ENCODE measurements around the gene DEPDC1B.
"Not testable (repeated sequence)": the region's sequence is repeated elsewhere in the genome, so short reads cannot be mapped to it uniquely, and the experiment has no call there.

DEPDC1B gene

DNA sequence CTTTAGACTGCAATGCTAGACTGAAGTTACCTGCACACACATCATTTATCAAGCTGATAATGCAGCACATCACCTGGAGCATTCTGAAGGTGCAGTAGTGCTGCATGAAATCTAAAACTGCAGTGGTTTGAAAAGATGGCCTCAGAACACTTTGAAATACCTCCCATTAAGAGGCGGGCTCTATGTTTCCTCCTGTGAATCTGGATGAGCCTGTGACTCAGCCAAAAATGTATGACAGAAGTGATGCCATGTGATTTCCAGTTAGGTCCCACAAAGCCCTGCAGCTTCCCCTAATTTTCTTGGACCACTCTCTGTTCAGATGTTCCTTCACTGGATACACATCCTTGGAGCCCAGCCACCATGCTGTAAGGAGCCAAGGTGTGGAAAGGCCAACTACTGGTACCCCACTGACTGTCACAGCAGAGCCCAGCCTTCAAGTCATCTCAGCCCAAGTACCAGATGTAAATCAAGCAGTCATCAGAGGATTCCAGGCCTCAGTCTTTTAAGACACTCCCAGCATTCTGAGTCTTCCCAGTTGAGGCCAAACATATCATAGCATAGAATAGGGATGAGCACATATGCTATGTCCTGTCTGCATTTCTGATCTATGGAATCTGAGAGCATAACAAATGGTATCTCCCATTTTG is 27.2 kb upstream of the DEPDC1B start:
- no peak for DNase-seq (ENCODE audit: low spot score)
- TF ChIP-seq, protein P1, sequence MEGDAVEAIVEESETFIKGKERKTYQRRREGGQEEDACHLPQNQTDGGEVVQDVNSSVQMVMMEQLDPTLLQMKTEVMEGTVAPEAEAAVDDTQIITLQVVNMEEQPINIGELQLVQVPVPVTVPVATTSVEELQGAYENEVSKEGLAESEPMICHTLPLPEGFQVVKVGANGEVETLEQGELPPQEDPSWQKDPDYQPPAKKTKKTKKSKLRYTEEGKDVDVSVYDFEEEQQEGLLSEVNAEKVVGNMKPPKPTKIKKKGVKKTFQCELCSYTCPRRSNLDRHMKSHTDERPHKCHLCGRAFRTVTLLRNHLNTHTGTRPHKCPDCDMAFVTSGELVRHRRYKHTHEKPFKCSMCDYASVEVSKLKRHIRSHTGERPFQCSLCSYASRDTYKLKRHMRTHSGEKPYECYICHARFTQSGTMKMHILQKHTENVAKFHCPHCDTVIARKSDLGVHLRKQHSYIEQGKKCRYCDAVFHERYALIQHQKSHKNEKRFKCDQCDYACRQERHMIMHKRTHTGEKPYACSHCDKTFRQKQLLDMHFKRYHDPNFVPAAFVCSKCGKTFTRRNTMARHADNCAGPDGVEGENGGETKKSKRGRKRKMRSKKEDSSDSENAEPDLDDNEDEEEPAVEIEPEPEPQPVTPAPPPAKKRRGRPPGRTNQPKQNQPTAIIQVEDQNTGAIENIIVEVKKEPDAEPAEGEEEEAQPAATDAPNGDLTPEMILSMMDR (IDR thresholded peaks at IDR 0.05; ENCODE audit: extremely low read depth, missing control alignments) = no peak

DNA sequence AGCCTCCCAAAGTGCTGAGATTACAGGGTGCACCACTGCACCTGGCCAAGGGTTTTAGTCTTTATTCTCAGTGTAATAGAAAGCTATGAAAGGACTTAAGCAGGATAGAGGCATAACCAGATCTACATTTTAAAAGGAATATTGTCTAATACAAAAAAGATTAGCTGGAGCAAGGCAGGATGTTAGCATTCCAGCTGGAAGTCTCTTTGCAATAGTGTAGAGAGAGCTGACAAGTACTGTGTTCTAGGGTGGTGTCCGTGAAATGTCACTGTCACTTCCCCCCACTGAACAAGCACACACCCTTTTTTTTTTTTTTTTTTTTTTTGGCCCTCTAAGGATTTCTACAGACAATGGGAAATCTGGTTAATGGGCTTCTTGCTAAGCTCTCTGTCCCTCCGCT is 24.2 kb upstream of the DEPDC1B start:
- TF ChIP-seq, protein P1 (IDR thresholded peaks at IDR 0.05; ENCODE audit: extremely low read depth, missing control alignments) = no peak
- DNase-seq (ENCODE audit: low spot score) = no peak

DNA sequence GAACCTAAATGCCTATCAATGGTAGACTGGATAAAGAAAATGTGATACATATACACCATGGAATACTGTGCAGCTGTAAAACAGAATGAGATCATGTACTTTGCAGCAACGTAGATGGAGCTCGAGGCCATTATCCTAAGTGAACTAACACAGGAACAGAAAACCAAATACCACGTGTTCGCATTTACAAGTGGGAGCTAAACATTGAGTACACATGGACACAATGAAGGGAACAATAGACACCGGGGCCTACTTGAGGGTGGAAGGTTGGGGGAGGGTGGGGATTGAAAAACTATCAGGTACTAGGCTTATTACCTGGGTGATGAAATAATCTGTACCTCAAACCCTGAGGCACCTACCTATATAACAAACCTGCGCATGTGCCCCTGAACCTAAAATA is 22.4 kb upstream of the DEPDC1B start:
- TF ChIP-seq, protein P1 (IDR thresholded peaks at IDR 0.05; ENCODE audit: extremely low read depth, missing control alignments) = no peak
- DNase-seq (ENCODE audit: low spot score) = no peak

DNA sequence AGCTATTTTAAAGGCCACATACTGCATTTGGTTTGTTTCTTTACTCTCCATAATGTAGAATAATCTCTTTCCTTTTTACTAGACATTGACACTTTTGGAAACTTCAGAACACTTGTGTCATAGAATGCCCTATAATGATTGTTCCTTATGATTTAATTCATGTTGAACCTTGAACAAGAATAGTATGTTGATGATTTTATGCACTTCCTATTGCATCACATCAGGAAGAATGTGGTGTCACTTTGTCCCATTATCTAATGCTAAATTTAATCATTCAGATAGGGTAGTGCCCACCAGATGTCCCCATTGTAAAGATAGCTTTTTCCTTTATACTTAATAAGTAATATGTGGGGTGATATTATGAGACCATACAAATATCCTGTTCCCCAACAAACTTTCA is 19.4 kb upstream of the DEPDC1B start:
- TF ChIP-seq, protein P1 (IDR thresholded peaks at IDR 0.05; ENCODE audit: extremely low read depth, missing control alignments) = no peak
- no peak for DNase-seq (ENCODE audit: low spot score)

DNA sequence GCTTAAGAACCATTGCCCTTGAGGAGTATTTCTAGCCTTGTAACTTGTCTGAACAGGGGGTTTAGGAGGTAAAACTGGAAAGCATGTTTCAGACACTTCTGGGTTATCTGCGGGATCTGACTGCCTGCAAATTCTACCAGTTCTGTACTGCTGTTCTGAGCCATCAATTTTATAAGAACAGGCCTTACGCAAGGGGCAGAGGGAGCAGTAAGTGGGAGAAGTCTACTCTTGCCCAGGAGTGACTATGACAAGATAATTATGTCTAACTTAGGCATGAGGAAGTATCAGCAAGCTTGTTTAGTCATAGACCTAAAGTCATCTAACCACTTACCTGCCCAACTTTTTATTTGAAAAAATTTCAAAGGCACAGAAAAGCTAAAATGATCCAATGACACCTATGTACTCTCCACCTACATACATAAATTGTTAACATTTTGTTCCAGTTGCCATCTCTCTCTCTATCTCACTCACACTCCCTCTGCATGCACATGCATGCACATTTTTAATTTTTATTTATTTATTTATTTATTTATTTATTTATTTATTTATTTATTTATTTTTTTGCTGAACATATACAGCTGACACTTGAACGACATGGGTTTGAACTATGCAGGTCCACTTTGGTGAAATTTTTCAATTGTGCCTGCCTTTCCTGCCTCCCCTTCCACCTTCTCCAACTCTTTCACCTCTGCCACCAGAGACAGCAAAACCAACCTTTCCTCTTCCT is 18.4 kb upstream of the DEPDC1B start:
- TF ChIP-seq, protein P1 (IDR thresholded peaks at IDR 0.05; ENCODE audit: extremely low read depth, missing control alignments) = no peak
- no peak for DNase-seq (ENCODE audit: low spot score)

DNA sequence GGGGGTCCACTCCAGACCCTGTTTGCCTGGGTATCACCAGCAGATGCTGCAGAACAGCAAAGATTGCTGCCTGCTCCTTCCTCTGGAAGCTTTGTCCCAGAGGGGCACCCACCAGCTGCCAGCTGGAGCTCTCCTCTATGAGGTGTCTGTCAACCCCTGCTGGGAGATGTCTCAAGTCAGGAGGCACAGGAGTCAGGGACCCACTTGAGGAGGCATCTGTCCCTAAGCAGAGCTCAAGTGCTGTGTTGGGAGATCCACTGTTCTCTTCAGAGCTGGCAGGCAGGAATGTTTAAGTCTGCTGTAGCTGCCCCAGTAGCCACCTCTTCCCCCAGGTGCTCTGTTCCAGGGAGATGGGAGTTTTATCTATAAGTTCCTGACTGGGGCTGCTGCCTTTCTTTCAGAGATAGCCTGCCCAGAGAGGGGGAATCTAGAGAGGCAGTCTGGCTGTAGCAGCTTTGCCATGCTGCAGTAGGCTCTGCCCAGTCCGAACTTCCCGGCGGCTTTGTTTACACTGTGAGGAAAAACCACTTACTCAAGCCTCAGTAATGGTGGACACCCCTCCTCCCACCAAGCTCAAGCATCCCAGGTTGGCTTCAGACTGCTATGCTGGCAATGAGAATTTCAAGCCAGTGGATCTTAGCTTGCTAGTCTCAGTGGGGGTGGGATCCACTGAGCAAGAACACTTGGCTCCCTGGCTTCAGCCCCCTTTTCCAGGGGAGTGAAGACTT is 15.4 kb upstream of the DEPDC1B start:
- not testable (repeated sequence) for DNase-seq (ENCODE audit: low spot score)

DNA sequence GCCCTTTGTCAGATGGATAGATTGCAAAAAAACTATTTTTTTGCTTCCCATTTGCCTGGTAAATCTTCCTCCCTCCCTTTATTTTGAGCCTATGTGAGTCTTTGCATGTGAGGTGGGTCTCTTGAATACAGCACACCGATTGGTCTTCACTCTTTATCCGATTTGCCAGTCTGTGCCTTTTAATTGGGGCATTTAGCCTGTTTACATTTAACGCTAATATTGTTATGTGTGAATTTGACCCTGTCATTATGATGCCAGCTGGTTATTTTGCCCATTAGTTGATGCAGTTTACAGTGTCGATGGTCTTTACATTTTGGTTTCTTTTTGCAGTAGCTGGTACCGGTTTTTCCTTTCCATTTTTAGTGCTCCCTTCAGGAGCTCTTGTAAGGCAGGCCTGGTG is 13.0 kb upstream of the DEPDC1B start:
- TF ChIP-seq, protein P1 (IDR thresholded peaks at IDR 0.05; ENCODE audit: extremely low read depth, missing control alignments) = no peak
- DNase-seq (ENCODE audit: low spot score) = no peak

DNA sequence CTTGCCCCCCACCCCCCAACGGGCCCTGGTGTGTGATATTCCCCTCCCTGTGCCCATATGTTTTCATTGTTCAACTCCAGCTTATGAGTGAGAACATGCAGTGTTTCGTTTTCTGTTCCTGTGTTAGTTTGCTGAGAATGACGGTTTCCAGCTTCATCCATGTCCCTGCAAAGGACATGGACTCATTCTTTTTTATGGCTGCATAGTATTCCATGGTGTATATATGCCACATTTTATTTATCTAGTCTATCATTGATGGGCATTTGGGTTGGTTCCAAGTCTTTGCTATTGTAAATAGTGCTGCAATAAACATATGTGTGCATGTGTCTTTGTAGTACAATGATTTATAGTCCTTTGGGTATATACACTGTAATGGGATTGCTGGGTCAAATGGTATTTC is 11.9 kb upstream of the DEPDC1B start:
- DNase-seq (ENCODE audit: low spot score) = not testable (repeated sequence)
